Caco-2 (cell line): ENCODE data around the gene CEP112. TPM values are rescaled to one million over a fixed set of nuclear protein-coding genes. Genes with fewer than 3 reads are reported as not detected.

Source experiments
- BruUV-seq: library from RNA; stranded (reverse); fragments of 400-500 nt; replicated peaks from 2 replicates; lab custom pipeline; 2021; lab: Mats Ljungman, UMichigan
- CTCF ChIA-PET: fragments of 300-600 bp; sonication (Branson Sonifier 250); formaldehyde crosslinking; loops from one replicate; lab custom pipeline; 2022; ENCODE audit warnings: antibody characterized with exemption; lab: Charles Lee
- POLR2A ChIA-PET: fragments of 300-600 bp; sonication (Branson Sonifier 250); formaldehyde crosslinking; loops from one replicate; lab custom pipeline; 2022; ENCODE audit warnings: antibody characterized with exemption; lab: Charles Lee
- DNase-seq, 2 experiments: peaks; one replicate each; pipeline versions ENCODE4 v3.0.0 to v3.0.0-alpha.2; 2020 to 2022
- H3K27me3 ChIP-seq: replicated peaks from 2 replicates; pipeline ENCODE4 v1.6.0; 2011; ENCODE audit warnings: low read length; ENCODE audit not compliant: control insufficient read depth, insufficient read depth
- H3K36me3 ChIP-seq: 2 replicates; pipeline ENCODE4 v1.5.1; 2011; ENCODE audit warnings: low read length; ENCODE audit not compliant: control insufficient read depth, insufficient read depth
- H3K4me1 ChIP-seq: fragments of 250-450 bp; sonication (Bioruptor Pico); 2 replicates; pipeline ENCODE4 v1.5.1; 2020; ENCODE audit warnings: mild to moderate bottlenecking
- H3K4me3 ChIP-seq: 2 replicates; pipeline ENCODE4 v1.5.1; 2011; ENCODE audit warnings: low read depth, mild to moderate bottlenecking, control low read depth, low read length
- H3K9me3 ChIP-seq: fragments of 250-450 bp; sonication (Bioruptor Pico); 2 replicates; pipeline ENCODE4 v1.5.1; 2020; ENCODE audit warnings: mild to moderate bottlenecking, moderate library complexity
- H3K27ac Mint-ChIP-seq: one replicate; pipeline ENCODE4 v1.8.0; 2022; ENCODE audit warnings: mixed read lengths; ENCODE audit not compliant: unreplicated experiment
- H3K27me3 Mint-ChIP-seq: one replicate; pipeline ENCODE4 v1.8.0; 2022; ENCODE audit warnings: mixed read lengths; ENCODE audit not compliant: insufficient read depth, unreplicated experiment
- H3K36me3 Mint-ChIP-seq: one replicate; pipeline ENCODE4 v1.8.0; 2022; ENCODE audit warnings: mild to moderate bottlenecking, mixed read lengths; ENCODE audit not compliant: insufficient read depth, unreplicated experiment
- H3K4me1 Mint-ChIP-seq: one replicate; pipeline ENCODE4 v1.8.0; 2022; ENCODE audit warnings: low read depth, mixed read lengths; ENCODE audit not compliant: unreplicated experiment
- H3K4me3 Mint-ChIP-seq: one replicate; pipeline ENCODE4 v1.8.0; 2022; ENCODE audit warnings: mild to moderate bottlenecking, moderate library complexity, mixed read lengths; ENCODE audit not compliant: unreplicated experiment
- H3K9me3 Mint-ChIP-seq: one replicate; pipeline ENCODE4 v1.8.0; 2022; ENCODE audit warnings: mixed read lengths; ENCODE audit not compliant: unreplicated experiment
- intact Hi-C: fragments of 100-400 bp; cut with micrococcal nuclease; formaldehyde crosslinking; loops from one replicate; pipeline ENCODE4 v1.10.0; 2022; ENCODE audit not compliant: unreplicated experiment
- total RNA-seq: library from RNA; stranded (reverse); gene quantifications from 2 replicates; pipeline ENCODE4 v1.2.3, GENCODE V29; 2022
- TF ChIP-seq, protein P1 (sequence below), 2 experiments: fragments of 200-600 bp in 1 of 2; IDR thresholded peaks; 1 replicate in 1 of 2; 2 replicates in 1 of 2; pipeline versions ENCODE4 v1.5.1 to v1.8.0; 2011 to 2022; ENCODE audit warnings: antibody characterized with exemption in 1 of 2, control low read depth in 1 of 2, inconsistent platforms in 1 of 2, low read depth in 1 of 2, low read length in 1 of 2, mild to moderate bottlenecking in 1 of 2, moderate library complexity in 1 of 2; ENCODE audit not compliant: insufficient read depth in 1 of 2, severe bottlenecking in 1 of 2, unreplicated experiment in 1 of 2

The CEP112 gene
- total RNA-seq, 1 experiment from 2014 or later, result 4.7 TPM

- Histone ChIP-seq H3K4me1 (no peaks in the 10 kb centered on the region), H3K27me3 (no peaks in the 10 kb centered on the region), H3K36me3 (no peaks in the 10 kb centered on the region), H3K9me3 (no peaks in the 10 kb centered on the region), H3K4me3 (no peak overlapping the region)
- BruUV-seq, result no TSS peak
- H3K36me3 Mint-ChIP-seq, result no peaks in the 10 kb centered on the region
- intact Hi-C loops, result no loop called here
- no peak overlapping the region for H3K4me3 Mint-ChIP-seq
- H3K27me3 Mint-ChIP-seq, result peaks cover 4% of the 10 kb centered on the region
- H3K9me3 Mint-ChIP-seq, result peaks cover 19% of the 10 kb centered on the region
- POLR2A ChIA-PET, result no interaction called here
- no peak for DNase-seq
- no peaks in the 10 kb centered on the region for H3K4me1 Mint-ChIP-seq
- CTCF ChIA-PET, result no interaction called here
- TF ChIP-seq, protein P1, sequence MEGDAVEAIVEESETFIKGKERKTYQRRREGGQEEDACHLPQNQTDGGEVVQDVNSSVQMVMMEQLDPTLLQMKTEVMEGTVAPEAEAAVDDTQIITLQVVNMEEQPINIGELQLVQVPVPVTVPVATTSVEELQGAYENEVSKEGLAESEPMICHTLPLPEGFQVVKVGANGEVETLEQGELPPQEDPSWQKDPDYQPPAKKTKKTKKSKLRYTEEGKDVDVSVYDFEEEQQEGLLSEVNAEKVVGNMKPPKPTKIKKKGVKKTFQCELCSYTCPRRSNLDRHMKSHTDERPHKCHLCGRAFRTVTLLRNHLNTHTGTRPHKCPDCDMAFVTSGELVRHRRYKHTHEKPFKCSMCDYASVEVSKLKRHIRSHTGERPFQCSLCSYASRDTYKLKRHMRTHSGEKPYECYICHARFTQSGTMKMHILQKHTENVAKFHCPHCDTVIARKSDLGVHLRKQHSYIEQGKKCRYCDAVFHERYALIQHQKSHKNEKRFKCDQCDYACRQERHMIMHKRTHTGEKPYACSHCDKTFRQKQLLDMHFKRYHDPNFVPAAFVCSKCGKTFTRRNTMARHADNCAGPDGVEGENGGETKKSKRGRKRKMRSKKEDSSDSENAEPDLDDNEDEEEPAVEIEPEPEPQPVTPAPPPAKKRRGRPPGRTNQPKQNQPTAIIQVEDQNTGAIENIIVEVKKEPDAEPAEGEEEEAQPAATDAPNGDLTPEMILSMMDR (IDR thresholded peaks at IDR 0.05; ENCODE audit: insufficient read depth in 1 of 2, low read depth in 1 of 2, low read length in 1 of 2, severe bottlenecking in 1 of 2, unreplicated experiment in 1 of 2), result no peak
- no peak overlapping the region for H3K27ac Mint-ChIP-seq
Observed at GRCh38 chr17:66115246-66115645, 76.7 kb downstream of the CEP112 start.

DNA sequence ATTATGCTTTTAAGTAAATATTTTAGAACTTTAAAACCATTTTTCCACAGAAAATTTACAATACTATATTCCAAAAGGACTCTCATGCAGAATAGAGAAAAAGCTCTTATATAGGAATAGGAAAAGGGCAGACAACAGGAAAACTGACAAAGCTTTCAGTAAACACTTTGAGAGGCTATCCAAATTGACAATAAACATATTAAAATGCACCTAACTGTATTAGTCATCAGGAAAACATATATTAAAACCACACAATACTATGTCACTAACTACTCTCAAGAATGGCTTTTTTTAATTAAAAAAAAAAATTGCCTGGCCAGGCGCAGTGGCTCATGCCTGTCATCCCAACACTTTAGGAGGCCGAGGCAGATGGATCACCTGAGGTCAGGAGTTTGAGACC, 77.3 kb downstream of the CEP112 start:
- CTCF ChIA-PET, result no interaction called here
- H3K27ac Mint-ChIP-seq, result no peak overlapping the region
- H3K9me3 ChIP-seq, result no peaks in the 10 kb centered on the region
- H3K27me3 Mint-ChIP-seq, result peaks cover 4% of the 10 kb centered on the region
- H3K36me3 Mint-ChIP-seq, result no peaks in the 10 kb centered on the region
- TF ChIP-seq, protein P1 (IDR thresholded peaks at IDR 0.05; ENCODE audit: insufficient read depth in 1 of 2, low read depth in 1 of 2, low read length in 1 of 2, severe bottlenecking in 1 of 2, unreplicated experiment in 1 of 2), result no peak
- BruUV-seq, result no TSS peak
- no peaks in the 10 kb centered on the region for H3K4me1 ChIP-seq
- intact Hi-C loops, result no loop called here
- POLR2A ChIA-PET, result no interaction called here
- H3K4me3 ChIP-seq, result no peak overlapping the region
- H3K9me3 Mint-ChIP-seq, result peaks cover 19% of the 10 kb centered on the region
- no peak overlapping the region for H3K4me3 Mint-ChIP-seq
- DNase-seq, result no peak
- H3K4me1 Mint-ChIP-seq, result no peaks in the 10 kb centered on the region
- no peaks in the 10 kb centered on the region for H3K27me3 ChIP-seq
- no peaks in the 10 kb centered on the region for H3K36me3 ChIP-seq

GRCh38 chr17:66107731-66108130, 84.2 kb downstream of the CEP112 start:
- Mint-ChIP-seq H3K4me1 (no peaks in the 10 kb centered on the region), H3K36me3 (no peaks in the 10 kb centered on the region), H3K9me3 (peaks cover 25% of the 10 kb centered on the region), H3K4me3 (no peak overlapping the region), H3K27me3 (peaks cover 8% of the 10 kb centered on the region), H3K27ac (no peak overlapping the region)
- ChIA-PET CTCF (no interaction called here), POLR2A (interaction anchor here (0.5 kb wide), 1 partner anchor 21 kb away, joined by 3 read pairs; no protein-coding TSS in a partner anchor)
- BruUV-seq, result no TSS peak
- Histone ChIP-seq H3K4me1 (no peaks in the 10 kb centered on the region), H3K36me3 (no peaks in the 10 kb centered on the region), H3K27me3 (no peaks in the 10 kb centered on the region), H3K4me3 (no peak overlapping the region), H3K9me3 (peaks cover 6% of the 10 kb centered on the region; the same call in 1 of the 2 replicates)
- TF ChIP-seq, protein P1 (IDR thresholded peaks at IDR 0.05; ENCODE audit: insufficient read depth in 1 of 2, low read depth in 1 of 2, low read length in 1 of 2, severe bottlenecking in 1 of 2, unreplicated experiment in 1 of 2), result no peak
- intact Hi-C loops, result no loop called here
- DNase-seq, result no peak
